Measurements from ENCODE around the gene GPM6B. TPM values are rescaled to one million over a fixed set of nuclear protein-coding genes. Genes with fewer than 3 reads are reported as not detected.

Gene GPM6B
- total and polyA plus RNA-seq, 3 donors from 2014 or later: 5.4 to 10.2 (median 8.5) TPM

DNA sequence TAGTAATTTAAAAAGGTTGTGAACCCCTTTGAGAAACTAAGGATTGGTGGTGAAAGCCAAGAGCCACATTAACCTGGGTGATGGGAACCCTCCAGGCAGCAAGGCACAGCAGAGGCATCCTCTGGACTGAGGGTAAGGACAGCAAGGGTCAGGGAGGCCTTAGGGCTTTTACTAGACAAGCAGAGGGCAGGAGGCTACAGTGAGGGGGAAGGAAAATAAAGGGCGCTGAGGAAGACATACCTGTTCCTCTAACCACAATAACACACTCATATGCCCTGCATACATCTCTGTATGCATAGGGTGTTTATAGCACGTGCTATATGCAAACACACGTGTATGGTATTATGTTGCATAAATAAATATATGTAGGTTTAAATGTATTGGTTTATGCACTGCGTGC, 18.7 kb downstream of the GPM6B start:
- intact Hi-C loops (cut with DNase I; ENCODE audit: low total_unique reads): no loop called here
- TF ChIP-seq POLR2A (IDR thresholded peaks at IDR 0.05): no peak
- TF ChIP-seq, protein P1, sequence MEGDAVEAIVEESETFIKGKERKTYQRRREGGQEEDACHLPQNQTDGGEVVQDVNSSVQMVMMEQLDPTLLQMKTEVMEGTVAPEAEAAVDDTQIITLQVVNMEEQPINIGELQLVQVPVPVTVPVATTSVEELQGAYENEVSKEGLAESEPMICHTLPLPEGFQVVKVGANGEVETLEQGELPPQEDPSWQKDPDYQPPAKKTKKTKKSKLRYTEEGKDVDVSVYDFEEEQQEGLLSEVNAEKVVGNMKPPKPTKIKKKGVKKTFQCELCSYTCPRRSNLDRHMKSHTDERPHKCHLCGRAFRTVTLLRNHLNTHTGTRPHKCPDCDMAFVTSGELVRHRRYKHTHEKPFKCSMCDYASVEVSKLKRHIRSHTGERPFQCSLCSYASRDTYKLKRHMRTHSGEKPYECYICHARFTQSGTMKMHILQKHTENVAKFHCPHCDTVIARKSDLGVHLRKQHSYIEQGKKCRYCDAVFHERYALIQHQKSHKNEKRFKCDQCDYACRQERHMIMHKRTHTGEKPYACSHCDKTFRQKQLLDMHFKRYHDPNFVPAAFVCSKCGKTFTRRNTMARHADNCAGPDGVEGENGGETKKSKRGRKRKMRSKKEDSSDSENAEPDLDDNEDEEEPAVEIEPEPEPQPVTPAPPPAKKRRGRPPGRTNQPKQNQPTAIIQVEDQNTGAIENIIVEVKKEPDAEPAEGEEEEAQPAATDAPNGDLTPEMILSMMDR (IDR thresholded peaks at IDR 0.05): no peak
- Histone ChIP-seq H3K4me3 (no peak overlapping the region), H3K9me3 (no peaks in the 10 kb centered on the region), H3K36me3 (ENCODE audit: low read depth, missing control alignments) (no peaks in the 10 kb centered on the region), H3K27me3 (no peaks in the 10 kb centered on the region), H3K27ac (no peak overlapping the region), H3K4me1 (no peaks in the 10 kb centered on the region)
- 95 to 96% methylated on average over 4 of the region's 4 CpGs for WGBS, 2 donors
- DNase-seq: no peak

DNA sequence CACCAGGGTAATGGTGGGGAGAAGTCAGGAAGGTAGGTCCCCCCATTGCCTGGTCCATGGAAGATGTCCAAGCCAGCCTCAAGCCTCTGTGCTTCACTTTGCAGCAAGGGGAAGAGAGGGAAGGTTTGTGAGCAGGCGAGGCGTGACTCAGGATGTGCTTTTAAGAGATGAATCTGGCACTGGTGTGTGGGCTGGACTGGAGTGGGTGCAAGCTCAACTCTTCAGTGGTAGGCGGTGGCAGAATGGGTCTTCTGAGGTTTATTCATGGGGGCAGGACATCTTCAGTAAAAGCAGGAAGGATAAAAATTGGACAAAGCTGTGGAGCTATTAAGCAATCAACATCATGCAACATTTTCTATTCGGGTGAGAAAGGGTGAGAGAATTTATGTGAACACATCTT, 19.4 kb downstream of the GPM6B start:
- intact Hi-C loops (cut with DNase I; ENCODE audit: low total_unique reads): no loop called here
- Histone ChIP-seq H3K4me3 (no peak overlapping the region), H3K4me1 (no peaks in the 10 kb centered on the region), H3K27me3 (no peaks in the 10 kb centered on the region), H3K36me3 (ENCODE audit: low read depth, missing control alignments) (no peaks in the 10 kb centered on the region), H3K9me3 (no peaks in the 10 kb centered on the region), H3K27ac (no peak overlapping the region)
- no peak for DNase-seq
- TF ChIP-seq POLR2A (IDR thresholded peaks at IDR 0.05): no peak
- TF ChIP-seq, protein P1 (IDR thresholded peaks at IDR 0.05): no peak
- 88 to 92% methylated on average over 4 of the region's 4 CpGs for WGBS, 2 donors

DNA sequence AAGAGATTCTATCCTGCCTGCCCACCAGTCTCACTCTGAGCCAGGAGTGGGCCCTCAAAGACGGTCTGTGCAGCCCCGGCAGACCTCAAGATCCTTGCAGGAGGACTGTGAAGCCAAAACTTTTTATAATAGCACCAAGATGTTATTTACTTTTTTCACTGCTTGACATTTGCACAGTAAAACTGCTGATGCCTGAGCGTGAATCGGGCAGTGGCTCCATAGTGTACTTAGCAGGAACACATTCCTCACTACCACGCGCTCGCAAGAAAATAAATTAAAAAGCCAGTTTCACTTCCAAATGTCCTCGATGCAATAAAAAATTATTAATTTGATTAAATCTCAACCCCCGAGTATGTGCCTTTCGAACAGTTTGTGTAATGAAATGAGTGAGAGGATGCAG, 22.5 kb downstream of the GPM6B start:
- intact Hi-C loops (cut with DNase I; ENCODE audit: low total_unique reads): no loop called here
- Histone ChIP-seq H3K27ac (no peak overlapping the region), H3K27me3 (no peaks in the 10 kb centered on the region), H3K36me3 (ENCODE audit: low read depth, missing control alignments) (no peaks in the 10 kb centered on the region), H3K9me3 (no peaks in the 10 kb centered on the region), H3K4me1 (no peaks in the 10 kb centered on the region), H3K4me3 (no peak overlapping the region)
- 53 to 59% methylated on average over 10 of the region's 10 CpGs for WGBS, 2 donors
- TF ChIP-seq, protein P1 (IDR thresholded peaks at IDR 0.05): no peak
- no peak for TF ChIP-seq POLR2A (IDR thresholded peaks at IDR 0.05)
- no peak for DNase-seq

DNA sequence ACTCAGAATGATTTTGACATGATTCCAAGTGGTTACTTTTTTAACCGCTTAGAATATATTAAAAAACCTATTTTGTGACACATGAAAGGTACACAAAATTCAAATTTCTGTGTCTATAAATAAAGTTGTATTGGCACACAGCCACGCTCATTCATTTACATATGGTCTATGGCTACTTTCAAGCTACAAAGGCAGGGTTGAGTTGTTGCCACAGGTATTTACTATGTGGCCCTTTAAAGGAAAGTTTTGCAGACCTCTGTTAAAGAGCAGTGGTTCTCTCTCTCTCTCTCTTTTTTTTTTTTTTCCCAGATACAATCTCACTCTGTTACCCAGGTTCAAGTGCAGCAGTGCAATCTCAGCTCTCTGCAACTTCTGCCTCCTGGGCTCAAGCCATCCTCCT, 23.0 kb downstream of the GPM6B start:
- H3K4me3 ChIP-seq: no peak overlapping the region
- WGBS, 2 donors: 63 to 65% methylated on average over 2 of the region's 2 CpGs
- H3K27ac ChIP-seq: no peak overlapping the region
- no peaks in the 10 kb centered on the region for H3K27me3 ChIP-seq
- DNase-seq: no peak
- no peak for TF ChIP-seq POLR2A (IDR thresholded peaks at IDR 0.05)
- TF ChIP-seq, protein P1 (IDR thresholded peaks at IDR 0.05): no peak
- intact Hi-C loops (cut with DNase I; ENCODE audit: low total_unique reads): no loop called here
- no peaks in the 10 kb centered on the region for H3K9me3 ChIP-seq
- H3K36me3 ChIP-seq (ENCODE audit: low read depth, missing control alignments): no peaks in the 10 kb centered on the region
- H3K4me1 ChIP-seq: no peaks in the 10 kb centered on the region

DNA sequence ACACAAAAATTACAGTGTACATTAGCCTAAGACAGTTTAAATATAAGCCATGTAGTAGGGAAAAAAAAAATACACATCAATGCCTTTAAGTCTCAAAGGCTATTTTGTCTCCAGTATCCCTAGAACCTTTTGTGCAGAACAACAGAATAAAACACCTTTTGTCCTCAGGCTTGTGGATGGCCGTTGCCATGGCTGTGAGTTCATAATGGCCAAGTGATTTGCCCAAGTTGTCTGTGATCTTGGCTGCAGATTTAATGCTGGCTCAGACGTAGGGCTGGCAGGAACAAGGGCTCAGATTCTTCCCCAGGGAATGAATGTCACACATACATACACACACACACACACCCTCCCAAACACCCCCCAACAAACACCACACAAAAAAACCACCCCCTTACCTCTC, 25.3 kb downstream of the GPM6B start:
- Histone ChIP-seq H3K4me3 (no peak overlapping the region), H3K9me3 (no peaks in the 10 kb centered on the region), H3K27me3 (no peaks in the 10 kb centered on the region), H3K27ac (no peak overlapping the region), H3K36me3 (ENCODE audit: low read depth, missing control alignments) (no peaks in the 10 kb centered on the region), H3K4me1 (no peaks in the 10 kb centered on the region)
- no peak for TF ChIP-seq POLR2A (IDR thresholded peaks at IDR 0.05)
- TF ChIP-seq, protein P1 (IDR thresholded peaks at IDR 0.05): no peak
- intact Hi-C loops (cut with DNase I; ENCODE audit: low total_unique reads): no loop called here
- WGBS, 2 donors: 52 to 55% methylated on average over 2 of the region's 2 CpGs
- DNase-seq: peak; percentile 19
